ENCODE measurements around the gene L3MBTL3. TPM values are rescaled to one million over a fixed set of nuclear protein-coding genes. Genes with fewer than 3 reads are reported as not detected.

The L3MBTL3 gene
- total RNA-seq, 1 experiment from 2014 or later, result 31.5 TPM

GRCh38 chr6:130152908-130153510, 134.6 kb downstream of the L3MBTL3 start:
- TF ChIP-seq CEBPB (IDR thresholded peaks at IDR 0.05; ENCODE audit: low read depth), result no peak
- no peak for TF ChIP-seq ATF3 (IDR thresholded peaks at IDR 0.05)
- TF ChIP-seq REST (IDR thresholded peaks at IDR 0.05; ENCODE audit: low read depth), result no peak
- no peak for TF ChIP-seq EGR1 (IDR thresholded peaks at IDR 0.05; ENCODE audit: low read depth)
- no peak for TF ChIP-seq ZBTB33 (IDR thresholded peaks at IDR 0.05; ENCODE audit: extremely low read depth, insufficient replicate concordance, low read length)
- TF ChIP-seq POLR2AphosphoS5 (IDR thresholded peaks at IDR 0.05; ENCODE audit: low read depth, low read length), result no peak
- TF ChIP-seq FOSL1 (IDR thresholded peaks at IDR 0.05; ENCODE audit: low read depth), result no peak
- TF ChIP-seq CBX3 (IDR thresholded peaks at IDR 0.05; ENCODE audit: low read depth), result no peak
- no peak for TF ChIP-seq ZFX (IDR thresholded peaks at IDR 0.05)
- TF ChIP-seq SP1 (IDR thresholded peaks at IDR 0.05; ENCODE audit: low read depth), result no peak
- TF ChIP-seq YY1 (IDR thresholded peaks at IDR 0.05; ENCODE audit: extremely low read depth, insufficient replicate concordance, low read depth, low read length), result no peak
- TF ChIP-seq SRF (IDR thresholded peaks at IDR 0.05; ENCODE audit: low read depth), result no peak
- no peak for TF ChIP-seq EZH2phosphoT487 (IDR thresholded peaks at IDR 0.05; ENCODE audit: borderline replicate concordance)
- TF ChIP-seq POLR2A (IDR thresholded peaks at IDR 0.05; ENCODE audit: borderline replicate concordance, extremely low read depth, insufficient read depth, insufficient read length), result no peak
- TF ChIP-seq CTCF (IDR thresholded peaks at IDR 0.05 in 2 of 3, conservative IDR thresholded peaks at IDR 0.05 in 1 of 3; ENCODE audit: borderline replicate concordance in 1 of 3, insufficient read depth in 1 of 3, low read depth in 2 of 3, low read length in 2 of 3), result no peak
- TF ChIP-seq ZNF274 (IDR thresholded peaks at IDR 0.05; ENCODE audit: low read depth, low read length), result no peak
- no peak for TF ChIP-seq EZH2 (IDR thresholded peaks at IDR 0.05)
- TF ChIP-seq JUND (IDR thresholded peaks at IDR 0.05), result no peak
- no peak for TF ChIP-seq TCF7L2 (IDR thresholded peaks at IDR 0.05; ENCODE audit: borderline replicate concordance, extremely low read depth, insufficient read depth, insufficient read length)
- no peak for TF ChIP-seq SIN3A (IDR thresholded peaks at IDR 0.05; ENCODE audit: low read depth)
- ATAC-seq, result no peak

More at GRCh38 chr6:130152908-130153510, 134.6 kb downstream of the L3MBTL3 start:
- no peak overlapping the region for H3K4me2 ChIP-seq (ENCODE audit: low read length)
- no peaks in the 10 kb centered on the region for H3K79me2 ChIP-seq (ENCODE audit: insufficient read depth, low read length)
- H4K20me1 ChIP-seq (ENCODE audit: insufficient read depth), result no peaks in the 10 kb centered on the region
- no peak for DNase-seq (ENCODE audit: low read depth, low spot score)
- no peak overlapping the region for H2AFZ ChIP-seq (ENCODE audit: low read depth, low read length, poor library complexity, severe bottlenecking)
- no peak overlapping the region for H3K9ac ChIP-seq (ENCODE audit: low read length)
- RAD21 ChIA-PET (ENCODE audit: low non-redundant PET in 1 of 2, low total read pairs in 2 of 2, uncharacterized antibody in 2 of 2, unreplicated experiment in 2 of 2), result no interaction called here
- H3K9me3 ChIP-seq (ENCODE audit: control insufficient read depth in 1 of 2, insufficient read depth in 1 of 2, low read depth in 1 of 2, low read length in 2 of 2), result no peaks in the 10 kb centered on the region
- CTCF ChIA-PET, result no interaction called here
- H3K9me2 ChIP-seq (ENCODE audit: insufficient read depth), result no peaks in the 10 kb centered on the region
- H3K4me1 ChIP-seq (ENCODE audit: control insufficient read depth in 1 of 2, insufficient read depth in 2 of 2, low read length in 2 of 2), result no peaks in the 10 kb centered on the region
- H3K27ac ChIP-seq (ENCODE audit: low read depth, low read length), result no peak overlapping the region
- no peaks in the 10 kb centered on the region for H3K36me3 ChIP-seq (ENCODE audit: control insufficient read depth in 1 of 2, insufficient read depth in 2 of 2, low read length in 2 of 2)
- no peaks in the 10 kb centered on the region for H3K27me3 ChIP-seq (ENCODE audit: insufficient read depth, low read length)
- POLR2A ChIA-PET, result no interaction called here
- H3K4me3 ChIP-seq (replicated peaks in 1 of 2; ENCODE audit: low read depth in 1 of 2, low read length in 2 of 2), result no peak overlapping the region
- BruUV-seq (replicated peaks), result no TSS peak
- intact Hi-C loops (cut with micrococcal nuclease), result no loop called here

All from HCT116 (cell line).